ENCODE data around the gene EVL. TPM values are rescaled to one million over a fixed set of nuclear protein-coding genes. Genes with fewer than 3 reads are reported as not detected.
A peak's percentile ranks its signal among the peaks of the same experiment; 100 is the strongest.

The EVL gene
- total RNA-seq, 1 experiment from 2014 or later = 31.5 TPM

GRCh38 chr14:100078997-100079725 lies 13.9 kb downstream of the EVL start:
- Histone ChIP-seq H3K4me1 (peaks cover 12% of the 10 kb centered on the region), H3K9me3 (replicated peaks) (no peaks in the 10 kb centered on the region), H3K27ac (peak overlapping the region; percentile 38), H3K36me3 (no peaks in the 10 kb centered on the region), H3K4me3 (no peak overlapping the region), H3K27me3 (no peaks in the 10 kb centered on the region)
- DNase-seq = peak; percentile 82 to 88

- Histone ChIP-seq H3K36me3 (no peaks in the 10 kb centered on the region), H3K4me1 (peaks cover 12% of the 10 kb centered on the region), H3K4me3 (no peak overlapping the region), H3K9me3 (replicated peaks) (no peaks in the 10 kb centered on the region), H3K27ac (peak overlapping the region; percentile 38), H3K27me3 (no peaks in the 10 kb centered on the region)
- DNase-seq = no peak
These were observed 14.4 kb downstream of the EVL start for GRCh38 chr14:100079726-100080005.

GRCh38 chr14:100080206-100080605 lies 15.0 kb downstream of the EVL start:
- H3K4me3 ChIP-seq = no peak overlapping the region
- peaks cover 12% of the 10 kb centered on the region for H3K4me1 ChIP-seq
- no peak overlapping the region for H3K27ac ChIP-seq
- H3K36me3 ChIP-seq = peaks cover 4% of the 10 kb centered on the region; the same call in 1 of the 2 replicates
- no peaks in the 10 kb centered on the region for H3K9me3 ChIP-seq (replicated peaks)
- H3K27me3 ChIP-seq = no peaks in the 10 kb centered on the region
- no peak for DNase-seq

- peaks cover 12% of the 10 kb centered on the region for H3K4me1 ChIP-seq
- H3K36me3 ChIP-seq = peaks cover 10% of the 10 kb centered on the region
- no peak for DNase-seq
- no peak overlapping the region for H3K27ac ChIP-seq
- no peak overlapping the region for H3K4me3 ChIP-seq
- no peaks in the 10 kb centered on the region for H3K27me3 ChIP-seq
- no peaks in the 10 kb centered on the region for H3K9me3 ChIP-seq (replicated peaks)
These were observed 16.9 kb downstream of the EVL start for GRCh38 chr14:100081997-100082625.

- H3K27ac ChIP-seq = no peak overlapping the region
- H3K27me3 ChIP-seq = no peaks in the 10 kb centered on the region
- H3K36me3 ChIP-seq = peaks cover 15% of the 10 kb centered on the region
- no peaks in the 10 kb centered on the region for H3K9me3 ChIP-seq (replicated peaks)
- H3K4me1 ChIP-seq = peaks cover 12% of the 10 kb centered on the region
- no peak for DNase-seq
- H3K4me3 ChIP-seq = no peak overlapping the region
These were observed 17.5 kb downstream of the EVL start for GRCh38 chr14:100082723-100083122.

- no peak for DNase-seq
- H3K4me1 ChIP-seq = peaks cover 10% of the 10 kb centered on the region
- no peaks in the 10 kb centered on the region for H3K9me3 ChIP-seq (replicated peaks)
These were observed 18.5 kb downstream of the EVL start for GRCh38 chr14:100083706-100084105.

GRCh38 chr14:100084591-100084990 lies 19.4 kb downstream of the EVL start:
- peaks cover 29% of the 10 kb centered on the region for H3K36me3 ChIP-seq
- H3K27ac ChIP-seq = no peak overlapping the region
- H3K4me3 ChIP-seq = no peak overlapping the region
- H3K4me1 ChIP-seq = peaks cover under 1% of the 10 kb centered on the region; the same call in 1 of the 2 replicates
- no peaks in the 10 kb centered on the region for H3K27me3 ChIP-seq
- no peak for DNase-seq
- H3K9me3 ChIP-seq (replicated peaks) = no peaks in the 10 kb centered on the region

More at GRCh38 chr14:100083706-100084105, 18.5 kb downstream of the EVL start:
- no peak overlapping the region for H3K4me3 ChIP-seq
- no peaks in the 10 kb centered on the region for H3K27me3 ChIP-seq
- H3K36me3 ChIP-seq = peaks cover 21% of the 10 kb centered on the region
- H3K27ac ChIP-seq = no peak overlapping the region

GRCh38 chr14:100085462-100085861 lies 20.2 kb downstream of the EVL start:
- H3K27ac ChIP-seq = no peak overlapping the region
- H3K9me3 ChIP-seq (replicated peaks) = no peaks in the 10 kb centered on the region
- H3K36me3 ChIP-seq = peaks cover 32% of the 10 kb centered on the region
- no peak for DNase-seq
- no peaks in the 10 kb centered on the region for H3K27me3 ChIP-seq
- no peaks in the 10 kb centered on the region for H3K4me1 ChIP-seq
- no peak overlapping the region for H3K4me3 ChIP-seq

- DNase-seq = no peak
- Histone ChIP-seq H3K4me3 (no peak overlapping the region), H3K36me3 (peaks cover 32% of the 10 kb centered on the region), H3K27ac (no peak overlapping the region), H3K27me3 (no peaks in the 10 kb centered on the region), H3K4me1 (no peaks in the 10 kb centered on the region), H3K9me3 (replicated peaks) (no peaks in the 10 kb centered on the region)
These were observed 21.1 kb downstream of the EVL start for GRCh38 chr14:100086361-100086760.

- peaks cover 32% of the 10 kb centered on the region for H3K36me3 ChIP-seq
- no peak overlapping the region for H3K4me3 ChIP-seq
- no peaks in the 10 kb centered on the region for H3K4me1 ChIP-seq
- DNase-seq = no peak
- H3K27me3 ChIP-seq = no peaks in the 10 kb centered on the region
- no peak overlapping the region for H3K27ac ChIP-seq
- H3K9me3 ChIP-seq (replicated peaks) = no peaks in the 10 kb centered on the region
These were observed 23.0 kb downstream of the EVL start for GRCh38 chr14:100088226-100088625.

GRCh38 chr14:100091386-100091785 lies 26.2 kb downstream of the EVL start:
- Histone ChIP-seq H3K36me3 (peaks cover 29% of the 10 kb centered on the region; the same call in 1 of the 2 replicates), H3K27me3 (no peaks in the 10 kb centered on the region), H3K9me3 (replicated peaks) (no peaks in the 10 kb centered on the region), H3K4me3 (no peak overlapping the region), H3K4me1 (no peaks in the 10 kb centered on the region), H3K27ac (no peak overlapping the region)
- no peak for DNase-seq

- DNase-seq = no peak
- Histone ChIP-seq H3K27ac (no peak overlapping the region), H3K27me3 (no peaks in the 10 kb centered on the region), H3K4me3 (no peak overlapping the region), H3K4me1 (no peaks in the 10 kb centered on the region), H3K36me3 (peaks cover 20% of the 10 kb centered on the region; the same call in 1 of the 2 replicates), H3K9me3 (replicated peaks) (no peaks in the 10 kb centered on the region)
These were observed 27.6 kb downstream of the EVL start for GRCh38 chr14:100092832-100093231.

GRCh38 chr14:100093319-100093718 lies 28.1 kb downstream of the EVL start:
- no peaks in the 10 kb centered on the region for H3K4me1 ChIP-seq
- DNase-seq = no peak
- no peak overlapping the region for H3K27ac ChIP-seq
- no peaks in the 10 kb centered on the region for H3K9me3 ChIP-seq (replicated peaks)
- H3K27me3 ChIP-seq = no peaks in the 10 kb centered on the region
- peaks cover 16% of the 10 kb centered on the region for H3K36me3 ChIP-seq
- no peak overlapping the region for H3K4me3 ChIP-seq

- Histone ChIP-seq H3K27me3 (no peaks in the 10 kb centered on the region), H3K36me3 (peaks cover 8% of the 10 kb centered on the region), H3K27ac (no peak overlapping the region), H3K4me1 (no peaks in the 10 kb centered on the region), H3K4me3 (no peak overlapping the region), H3K9me3 (replicated peaks) (no peaks in the 10 kb centered on the region)
- DNase-seq = no peak
These were observed 31.4 kb downstream of the EVL start for GRCh38 chr14:100096656-100097055.

GRCh38 chr14:100098171-100098570 lies 32.9 kb downstream of the EVL start:
- Histone ChIP-seq H3K9me3 (replicated peaks) (no peaks in the 10 kb centered on the region), H3K4me3 (no peak overlapping the region), H3K36me3 (peaks cover 8% of the 10 kb centered on the region), H3K27ac (no peak overlapping the region), H3K4me1 (no peaks in the 10 kb centered on the region), H3K27me3 (no peaks in the 10 kb centered on the region)
- DNase-seq = no peak
